Measurements from ENCODE around the gene MC4R.

The MC4R gene

DNA sequence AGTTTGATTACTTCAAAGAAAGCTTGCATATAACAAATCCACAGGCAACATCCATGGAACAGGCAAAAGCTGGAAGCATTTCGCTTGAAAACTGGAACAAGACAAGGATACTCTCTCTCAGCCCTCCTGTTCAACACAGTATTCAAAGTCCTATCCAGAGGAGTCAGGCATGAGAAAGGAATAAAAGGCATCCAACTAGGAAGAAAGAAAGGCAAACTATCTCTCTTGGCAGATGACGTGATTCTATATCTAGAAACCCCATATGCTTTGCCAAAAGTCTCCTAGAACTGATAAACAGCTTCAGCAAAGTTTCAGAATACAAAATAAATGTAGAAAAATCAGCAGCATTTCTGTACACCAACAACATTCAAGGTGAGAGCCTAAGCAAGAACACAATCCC lies 34.1 kb upstream of the MC4R start:
- CTCF ChIA-PET: no interaction called here

GRCh38 chr18:60404486-60405085 lies 32.0 kb upstream of the MC4R start:
- no peak overlapping the region for H3K4me3 ChIP-seq (ENCODE audit: low read depth, low read length)
- H3K27ac ChIP-seq (ENCODE audit: extremely low read depth, low read depth, low read length): no peak overlapping the region
- CTCF ChIA-PET: interaction anchor here (0.7 to 0.9 kb wide), 3 partner anchors 141 to 461 kb away, joined by 3 read pairs; no protein-coding TSS in a partner anchor
- POLR2A ChIA-PET: no interaction called here
- no peaks in the 10 kb centered on the region for H3K9me3 ChIP-seq (ENCODE audit: control insufficient read depth, insufficient read depth, low read depth, low read length)
- H3K4me1 ChIP-seq (ENCODE audit: control insufficient read depth, insufficient read depth, low read length): no peaks in the 10 kb centered on the region
- no peak for TF ChIP-seq ZSCAN23 (tag by site-specific recombination; IDR thresholded peaks at IDR 0.05)
- no peak for TF ChIP-seq KLF9 (tag by site-specific recombination; IDR thresholded peaks at IDR 0.05; ENCODE audit: low read depth)
- TF ChIP-seq ZNF792 (tag by site-specific recombination; IDR thresholded peaks at IDR 0.05): no peak
- TF ChIP-seq ZNF621 (tag by site-specific recombination; IDR thresholded peaks at IDR 0.05): no peak
- TF ChIP-seq ZNF350 (tag by site-specific recombination; IDR thresholded peaks at IDR 0.05): no peak
- no peak for TF ChIP-seq ZBTB48 (tag by site-specific recombination; IDR thresholded peaks at IDR 0.05)
- no peak for TF ChIP-seq ZNF211 (tag by site-specific recombination; IDR thresholded peaks at IDR 0.05; ENCODE audit: low read depth)
- no peak for TF ChIP-seq ZNF10 (tag by site-specific recombination; IDR thresholded peaks at IDR 0.05)
- no peak for TF ChIP-seq ZNF311 (tag by site-specific recombination; IDR thresholded peaks at IDR 0.05; ENCODE audit: borderline replicate concordance)
- TF ChIP-seq, protein P1, sequence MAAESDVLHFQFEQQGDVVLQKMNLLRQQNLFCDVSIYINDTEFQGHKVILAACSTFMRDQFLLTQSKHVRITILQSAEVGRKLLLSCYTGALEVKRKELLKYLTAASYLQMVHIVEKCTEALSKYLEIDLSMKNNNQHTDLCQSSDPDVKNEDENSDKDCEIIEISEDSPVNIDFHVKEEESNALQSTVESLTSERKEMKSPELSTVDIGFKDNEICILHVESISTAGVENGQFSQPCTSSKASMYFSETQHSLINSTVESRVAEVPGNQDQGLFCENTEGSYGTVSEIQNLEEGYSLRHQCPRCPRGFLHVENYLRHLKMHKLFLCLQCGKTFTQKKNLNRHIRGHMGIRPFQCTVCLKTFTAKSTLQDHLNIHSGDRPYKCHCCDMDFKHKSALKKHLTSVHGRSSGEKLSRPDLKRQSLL (tag by site-specific recombination; IDR thresholded peaks at IDR 0.05): no peak
- TF ChIP-seq ZNF529 (tag by site-specific recombination; IDR thresholded peaks at IDR 0.05; ENCODE audit: insufficient replicate concordance): no peak
- TF ChIP-seq, protein P2, sequence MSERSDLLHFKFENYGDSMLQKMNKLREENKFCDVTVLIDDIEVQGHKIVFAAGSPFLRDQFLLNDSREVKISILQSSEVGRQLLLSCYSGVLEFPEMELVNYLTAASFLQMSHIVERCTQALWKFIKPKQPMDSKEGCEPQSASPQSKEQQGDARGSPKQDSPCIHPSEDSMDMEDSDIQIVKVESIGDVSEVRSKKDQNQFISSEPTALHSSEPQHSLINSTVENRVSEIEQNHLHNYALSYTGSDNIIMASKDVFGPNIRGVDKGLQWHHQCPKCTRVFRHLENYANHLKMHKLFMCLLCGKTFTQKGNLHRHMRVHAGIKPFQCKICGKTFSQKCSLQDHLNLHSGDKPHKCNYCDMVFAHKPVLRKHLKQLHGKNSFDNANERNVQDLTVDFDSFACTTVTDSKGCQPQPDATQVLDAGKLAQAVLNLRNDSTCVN (tag by site-specific recombination; optimal IDR thresholded peaks at IDR 0.05): no peak
- TF ChIP-seq ZNF571 (tag by site-specific recombination; IDR thresholded peaks at IDR 0.05): no peak
- no peak for TF ChIP-seq ZNF623 (tag by site-specific recombination; IDR thresholded peaks at IDR 0.05)
- no peak for TF ChIP-seq ZNF341 (tag by site-specific recombination; IDR thresholded peaks at IDR 0.05; ENCODE audit: low read depth)
- no peak for TF ChIP-seq ZBTB8A (tag by site-specific recombination; IDR thresholded peaks at IDR 0.05)
- no peak for TF ChIP-seq GFI1B (tag by site-specific recombination; IDR thresholded peaks at IDR 0.05)
- H3K36me3 ChIP-seq (ENCODE audit: control insufficient read depth in 2 of 2, insufficient read depth in 1 of 2, low read length in 2 of 2): no peaks in the 10 kb centered on the region

More for the DNA sequence above, 34.1 kb upstream of the MC4R start:
- POLR2A ChIA-PET: no interaction called here
- TF ChIP-seq EGR2 (tag by site-specific recombination; IDR thresholded peaks at IDR 0.05; ENCODE audit: low read depth) (no peak), GLI2 (tag by site-specific recombination; IDR thresholded peaks at IDR 0.05; ENCODE audit: borderline replicate concordance, low read depth) (no peak), ZNF335 (tag by site-specific recombination; conservative IDR thresholded peaks at IDR 0.05) (no peak), ZNF701 (tag by site-specific recombination; IDR thresholded peaks at IDR 0.05) (no peak), ZNF350 (tag by site-specific recombination; IDR thresholded peaks at IDR 0.05) (no peak), ZNF544 (tag by site-specific recombination; IDR thresholded peaks at IDR 0.05) (no peak), BCL11B (tag by site-specific recombination; IDR thresholded peaks at IDR 0.05; ENCODE audit: low read depth) (no peak)
- TF ChIP-seq, protein P3, sequence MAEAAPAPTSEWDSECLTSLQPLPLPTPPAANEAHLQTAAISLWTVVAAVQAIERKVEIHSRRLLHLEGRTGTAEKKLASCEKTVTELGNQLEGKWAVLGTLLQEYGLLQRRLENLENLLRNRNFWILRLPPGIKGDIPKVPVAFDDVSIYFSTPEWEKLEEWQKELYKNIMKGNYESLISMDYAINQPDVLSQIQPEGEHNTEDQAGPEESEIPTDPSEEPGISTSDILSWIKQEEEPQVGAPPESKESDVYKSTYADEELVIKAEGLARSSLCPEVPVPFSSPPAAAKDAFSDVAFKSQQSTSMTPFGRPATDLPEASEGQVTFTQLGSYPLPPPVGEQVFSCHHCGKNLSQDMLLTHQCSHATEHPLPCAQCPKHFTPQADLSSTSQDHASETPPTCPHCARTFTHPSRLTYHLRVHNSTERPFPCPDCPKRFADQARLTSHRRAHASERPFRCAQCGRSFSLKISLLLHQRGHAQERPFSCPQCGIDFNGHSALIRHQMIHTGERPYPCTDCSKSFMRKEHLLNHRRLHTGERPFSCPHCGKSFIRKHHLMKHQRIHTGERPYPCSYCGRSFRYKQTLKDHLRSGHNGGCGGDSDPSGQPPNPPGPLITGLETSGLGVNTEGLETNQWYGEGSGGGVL (tag by site-specific recombination; IDR thresholded peaks at IDR 0.05): no peak
- Histone ChIP-seq H3K4me1 (ENCODE audit: control insufficient read depth, insufficient read depth, low read length) (no peaks in the 10 kb centered on the region), H3K4me3 (ENCODE audit: low read depth, low read length) (no peak overlapping the region), H3K36me3 (ENCODE audit: control insufficient read depth in 2 of 2, insufficient read depth in 1 of 2, low read length in 2 of 2) (no peaks in the 10 kb centered on the region), H3K27ac (ENCODE audit: extremely low read depth, low read depth, low read length) (no peak overlapping the region), H3K9me3 (ENCODE audit: control insufficient read depth, insufficient read depth, low read depth, low read length) (no peaks in the 10 kb centered on the region)

All from HEK293 (cell line).